CD4-positive, alpha-beta T cell treated with Interleukin-4 for 4 hours (primary cell): ENCODE results near the gene CLDN6.

Experiments
- DNase-seq: peaks from one replicate; pipeline ENCODE4 v3.0.0-alpha.2; 2020

The CLDN6 gene

DNA sequence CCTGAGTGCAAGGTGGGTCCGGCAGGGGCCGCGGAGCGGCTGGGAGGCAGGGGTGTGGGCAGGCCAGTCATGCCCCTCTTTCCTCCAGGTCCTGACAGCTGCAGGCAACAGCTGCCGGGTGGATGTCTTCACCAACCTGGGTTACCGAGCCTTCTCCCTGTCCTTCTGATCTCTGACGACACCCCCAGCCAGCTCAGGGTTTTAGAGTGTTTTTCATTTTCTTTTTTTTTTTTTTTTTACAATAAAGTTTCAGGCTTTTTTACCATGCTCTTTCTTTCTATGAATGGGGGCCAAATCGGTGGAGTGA lies 9.5 kb upstream of the CLDN6 start:
- no peak for DNase-seq

DNA sequence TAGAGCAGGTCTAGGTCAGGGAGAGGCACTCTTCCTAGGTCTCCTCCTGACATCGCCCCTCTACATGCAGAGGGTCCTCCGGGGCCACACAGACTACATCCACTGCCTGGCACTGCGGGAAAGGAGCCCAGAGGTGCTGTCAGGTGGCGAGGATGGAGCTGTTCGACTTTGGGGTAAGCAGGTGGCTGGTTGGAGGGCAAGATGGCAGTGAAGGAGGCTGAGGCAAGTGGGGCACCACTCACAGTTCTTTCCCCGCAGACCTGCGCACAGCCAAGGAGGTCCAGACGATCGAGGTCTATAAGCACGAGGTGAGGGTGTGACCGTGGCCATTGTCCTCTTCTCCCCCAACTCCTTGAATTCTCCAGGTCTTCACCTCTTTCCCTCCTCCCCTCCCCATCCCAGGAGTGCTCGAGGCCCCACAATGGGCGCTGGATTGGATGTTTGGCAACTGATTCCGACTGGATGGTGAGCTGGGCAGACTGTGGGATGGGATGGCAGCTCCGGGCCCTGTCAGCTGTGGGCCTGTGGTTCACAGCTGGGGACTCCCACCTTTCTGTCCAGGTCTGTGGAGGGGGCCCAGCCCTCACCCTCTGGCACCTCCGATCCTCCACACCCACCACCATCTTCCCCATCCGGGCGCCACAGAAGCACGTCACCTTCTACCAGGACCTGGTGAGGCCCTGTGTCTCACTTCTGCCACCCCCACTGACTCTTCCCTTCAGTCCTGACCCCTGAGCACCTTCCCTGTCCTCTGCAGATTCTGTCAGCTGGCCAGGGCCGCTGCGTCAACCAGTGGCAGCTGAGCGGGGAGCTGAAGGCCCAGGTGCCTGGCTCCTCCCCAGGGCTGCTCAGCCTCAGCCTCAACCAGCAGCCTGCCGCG lies 8.9 kb upstream of the CLDN6 start:
- no peak for DNase-seq

DNA sequence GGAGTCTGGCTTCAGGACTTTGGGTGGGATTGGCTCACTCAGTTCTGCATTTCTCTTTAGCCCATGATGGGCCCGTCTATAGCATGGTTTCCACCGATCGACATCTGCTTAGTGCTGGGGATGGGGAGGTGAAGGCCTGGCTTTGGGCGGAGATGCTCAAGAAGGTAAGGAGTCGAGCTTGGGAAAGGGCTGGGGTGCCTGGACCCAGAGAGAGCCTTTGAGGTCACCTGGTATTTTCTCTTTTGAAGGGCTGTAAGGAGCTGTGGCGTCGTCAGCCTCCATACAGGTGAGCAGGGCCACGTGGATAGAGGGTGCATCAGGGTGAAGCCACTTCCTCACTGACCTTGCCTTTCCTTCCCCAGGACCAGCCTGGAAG lies 8.0 kb upstream of the CLDN6 start:
- no peak for DNase-seq

- DNase-seq = no peak
Observed at GRCh38 chr16:3025032-3026002, 7.3 kb upstream of the CLDN6 start.

- peak; percentile 95 for DNase-seq
Observed at GRCh38 chr16:3023669-3024478, 5.9 kb upstream of the CLDN6 start, which contains the start of the genes HCFC1R1 and THOC6. Gene HCFC1R1, minus strand, starts transcription at chr16:3023942. Its CDS starts 1 bp downstream, at chr16:3023941. Gene THOC6, plus strand, starts transcription at chr16:3024035. Its CDS starts 292 bp downstream, at chr16:3024327.

GRCh38 chr16:3023415-3023668 lies 5.4 kb upstream of the CLDN6 start:
- DNase-seq = no peak

DNA sequence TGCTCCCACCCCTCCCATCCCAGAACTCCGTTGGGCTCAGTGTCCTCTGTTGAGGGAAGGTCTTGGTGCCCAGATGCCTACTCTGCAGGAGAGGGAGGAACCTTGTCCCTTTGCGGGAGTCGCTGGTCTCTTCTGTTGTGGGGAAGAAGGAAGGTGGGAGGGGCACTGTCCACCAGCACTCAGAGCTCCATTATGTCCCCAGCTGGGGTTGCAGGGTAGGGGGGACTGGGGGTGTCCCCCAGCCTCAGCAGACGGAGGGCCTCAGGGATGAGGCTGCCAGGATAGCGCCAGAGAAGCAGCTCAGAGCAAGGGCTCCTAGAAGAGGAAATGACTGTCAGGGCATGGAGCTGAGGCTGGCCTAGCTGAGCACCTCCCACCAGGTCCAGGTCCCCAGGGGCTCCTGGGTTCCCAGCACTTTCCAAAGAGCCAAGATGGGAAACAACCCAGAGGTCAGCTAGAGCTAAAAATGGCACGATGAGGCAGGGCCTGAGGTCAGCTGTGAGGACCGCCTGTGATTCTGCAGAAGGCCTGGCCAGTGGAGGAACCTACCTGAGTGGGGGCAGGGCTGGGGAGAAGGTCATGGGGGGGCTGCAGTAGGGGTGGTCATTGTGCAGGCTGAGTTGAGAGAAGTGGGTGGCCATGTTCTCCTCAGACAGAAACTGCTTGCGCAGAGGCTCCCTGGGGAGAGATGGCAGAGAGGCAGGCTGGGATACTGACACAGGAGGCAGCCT lies 4.9 kb upstream of the CLDN6 start:
- DNase-seq = no peak

GRCh38 chr16:3022208-3022683 lies 4.3 kb upstream of the CLDN6 start:
- DNase-seq = peak; percentile 84

- peak; percentile 86 for DNase-seq
Observed at GRCh38 chr16:3021449-3022207, 3.6 kb upstream of the CLDN6 start.

- peak; percentile 81 for DNase-seq
Observed at GRCh38 chr16:3020604-3021448, 2.8 kb upstream of the CLDN6 start.

DNA sequence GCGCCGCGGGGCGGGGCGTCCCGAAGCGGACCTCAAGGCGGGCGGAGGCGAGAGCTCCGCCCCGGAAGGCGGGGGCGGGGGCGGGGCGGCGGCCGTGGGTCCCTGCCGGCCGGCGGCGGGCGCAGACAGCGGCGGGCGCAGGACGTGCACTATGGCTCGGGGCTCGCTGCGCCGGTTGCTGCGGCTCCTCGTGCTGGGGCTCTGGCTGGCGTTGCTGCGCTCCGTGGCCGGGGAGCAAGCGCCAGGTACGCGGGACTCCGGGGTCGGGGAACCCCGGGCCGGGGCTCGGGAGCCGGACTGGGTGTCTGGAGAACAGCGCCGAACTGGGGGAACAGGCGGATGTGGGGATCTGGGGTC lies 2.2 kb upstream of the CLDN6 start, which contains the start of gene TNFRSF12A:
Gene TNFRSF12A (plus strand): TSS at position 122 of the 357 bp plus-strand sequence. CDS start 30 bp downstream, at position 152.
- DNase-seq = peak; percentile 63

DNA sequence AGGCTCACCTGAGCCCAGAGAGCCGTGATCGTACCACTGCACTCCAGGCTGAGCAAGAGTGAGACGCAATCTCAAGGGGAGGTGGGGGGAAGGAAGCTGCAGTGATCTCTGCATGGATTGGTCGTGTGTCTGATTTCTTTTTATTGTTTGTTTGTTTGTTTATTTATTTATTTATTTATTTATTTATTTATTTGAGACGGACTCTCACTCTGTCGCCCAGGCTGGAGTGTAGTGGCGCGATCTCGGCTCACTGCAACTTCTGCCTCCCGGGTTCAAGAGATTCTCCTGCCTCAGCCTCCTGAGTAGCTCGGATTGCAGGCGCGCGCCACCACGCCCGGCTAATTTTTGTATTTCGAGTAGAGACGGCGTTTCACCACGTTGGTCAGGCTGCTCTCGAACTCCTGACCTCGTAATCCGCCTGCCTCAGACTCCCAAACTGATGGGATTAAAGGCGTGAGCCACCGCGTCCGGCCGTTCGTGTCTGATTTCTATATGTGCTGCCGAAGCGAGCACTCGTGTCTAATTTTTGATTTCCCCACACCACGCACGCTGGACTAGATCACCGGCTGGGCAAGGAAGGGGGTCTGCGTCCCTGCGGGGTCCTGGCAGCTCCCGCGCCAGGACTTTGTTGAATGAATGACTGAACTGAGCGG lies 1.7 kb upstream of the CLDN6 start:
- no peak for DNase-seq

DNA sequence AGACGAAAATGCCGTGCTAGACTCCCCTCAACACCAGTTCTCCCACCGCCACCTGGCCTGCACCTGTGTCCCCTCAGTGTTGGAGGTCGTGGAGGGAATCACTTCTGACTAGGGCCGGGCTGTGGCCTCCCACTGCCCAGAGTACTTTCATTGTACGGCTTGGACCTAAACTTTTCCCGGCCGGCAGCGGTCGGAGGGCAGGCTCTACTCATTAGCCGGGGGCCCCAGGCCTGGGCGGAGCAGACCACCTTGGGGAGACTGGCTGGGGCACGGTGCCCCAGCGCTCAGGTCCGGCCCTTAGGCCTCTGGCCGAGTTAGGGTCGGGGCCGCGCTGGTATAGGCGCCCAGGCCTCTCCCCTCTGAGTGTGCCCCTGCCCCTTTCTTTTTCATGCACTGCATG lies 639 bp downstream of the CLDN6 start:
- no peak for DNase-seq

- DNase-seq = no peak
Observed at GRCh38 chr16:3015865-3016521, 2.0 kb downstream of the CLDN6 start.

DNA sequence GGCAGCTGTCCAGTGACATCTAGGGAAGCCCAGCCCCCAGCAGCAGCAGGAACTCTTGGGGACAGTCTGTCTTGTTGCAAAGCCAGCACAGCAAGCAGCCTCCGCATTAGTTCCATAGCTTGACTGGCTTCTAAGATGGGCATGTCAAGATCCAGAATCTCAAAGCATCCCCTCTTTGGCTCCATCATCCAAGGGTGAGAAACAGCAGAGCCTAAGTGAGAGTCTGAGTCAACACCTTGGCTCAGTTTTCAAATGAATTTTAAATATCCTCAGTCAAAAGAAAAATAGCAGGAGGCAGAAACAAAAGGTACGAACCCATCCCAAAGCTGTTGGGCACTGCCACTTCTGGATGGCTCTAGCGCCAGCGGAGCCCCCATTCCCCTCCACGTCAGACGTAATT lies 3.0 kb downstream of the CLDN6 start:
- no peak for DNase-seq

GRCh38 chr16:3013998-3014690 lies 3.8 kb downstream of the CLDN6 start:
- no peak for DNase-seq

DNA sequence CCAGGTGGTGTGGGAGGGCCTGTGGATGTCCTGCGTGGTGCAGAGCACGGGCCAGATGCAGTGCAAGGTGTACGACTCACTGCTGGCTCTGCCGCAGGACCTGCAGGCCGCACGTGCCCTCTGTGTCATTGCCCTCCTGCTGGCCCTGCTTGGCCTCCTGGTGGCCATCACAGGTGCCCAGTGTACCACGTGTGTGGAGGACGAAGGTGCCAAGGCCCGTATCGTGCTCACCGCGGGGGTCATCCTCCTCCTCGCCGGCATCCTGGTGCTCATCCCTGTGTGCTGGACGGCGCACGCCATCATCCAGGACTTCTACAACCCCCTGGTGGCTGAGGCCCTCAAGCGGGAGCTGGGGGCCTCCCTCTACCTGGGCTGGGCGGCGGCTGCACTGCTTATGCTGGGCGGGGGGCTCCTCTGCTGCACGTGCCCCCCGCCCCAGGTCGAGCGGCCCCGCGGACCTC lies 4.5 kb downstream of the CLDN6 start:
- DNase-seq = no peak

- no peak for DNase-seq
Observed at GRCh38 chr16:3012828-3013420, 5.1 kb downstream of the CLDN6 start, which contains the start of gene CLDN9. Gene CLDN9, plus strand, starts transcription at chr16:3012923. Its CDS starts 440 bp downstream, at chr16:3013363.
